ENCODE results near the gene NT5C2. TPM values are rescaled to one million over a fixed set of nuclear protein-coding genes. Genes with fewer than 3 reads are reported as not detected.

The NT5C2 gene
- total and polyA plus RNA-seq, 2 of the 8 experiments (the other 6 are each of a cell fraction or from before 2014, with no cell fraction given), result 35.2 to 106 TPM

DNA sequence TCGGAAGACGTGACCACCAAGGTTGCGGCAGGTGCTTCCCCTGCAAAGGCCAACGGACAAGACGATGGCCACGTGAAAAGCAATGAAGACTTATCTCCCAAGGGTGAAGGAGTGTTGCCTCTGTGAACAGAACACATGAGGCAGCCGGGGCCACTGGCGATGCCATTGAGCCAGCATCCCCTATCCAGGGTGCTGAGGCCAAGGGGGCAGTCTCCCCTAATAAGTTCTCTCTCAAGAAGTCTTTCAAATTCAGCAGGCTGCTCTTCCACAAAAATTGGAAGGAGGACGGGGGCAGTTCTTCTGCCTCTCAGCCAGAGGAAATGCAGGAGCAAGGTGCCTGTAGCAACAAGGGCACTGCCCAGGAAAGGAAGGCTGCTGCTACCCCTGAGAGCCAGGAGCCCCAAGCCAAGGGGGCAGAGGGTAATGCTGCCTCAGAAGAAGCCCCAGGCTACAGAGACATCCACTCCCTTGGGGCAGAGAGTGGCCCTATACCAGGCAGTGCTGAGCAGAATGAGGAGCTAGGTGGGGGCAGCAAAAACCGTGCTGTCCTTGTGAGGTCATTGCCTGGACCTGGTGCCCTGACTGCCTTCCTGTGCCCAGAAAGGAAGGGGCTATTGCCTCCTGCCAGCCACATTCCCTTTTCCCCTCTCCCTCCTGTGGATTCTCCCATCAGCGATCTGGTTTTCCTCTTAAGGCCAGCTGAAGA lies 17.3 kb downstream of the NT5C2 start:
- no peak overlapping the region for H3K56ac ChIP-seq (replicated peaks; ENCODE audit: insufficient read length, low read depth, low read length)
- H4K20me1 ChIP-seq (replicated peaks in 1 of 2; ENCODE audit: control insufficient read depth in 1 of 2, insufficient read depth in 2 of 2, low read length in 2 of 2), result peaks cover 4 to 6% of the 10 kb centered on the region in 2 experiments
- H3K4me3 ChIP-seq (ENCODE audit: extremely low read depth in 1 of 4, insufficient read depth in 2 of 4, low read depth in 3 of 4, low read length in 4 of 4), result no peak overlapping the region
- H2BK15ac ChIP-seq (ENCODE audit: low read length), result no peak overlapping the region
- no peak overlapping the region for H3K4me2 ChIP-seq (ENCODE audit: insufficient read depth in 1 of 2, low read depth in 2 of 2, low read length in 2 of 2)
- H2AK5ac ChIP-seq (ENCODE audit: low read depth, low read length), result no peak overlapping the region
- H2BK5ac ChIP-seq (ENCODE audit: low read depth, low read length), result peak overlapping the region; percentile 6; the same call in 1 of the 2 replicates
- peaks cover 4% of the 10 kb centered on the region for H3K79me1 ChIP-seq (ENCODE audit: low read depth, low read length)
- no peak overlapping the region for H3K27ac ChIP-seq (ENCODE audit: low read depth, low read length)
- no peak overlapping the region for H4K91ac ChIP-seq (replicated peaks; ENCODE audit: insufficient read length, low read length)
- no peaks in the 10 kb centered on the region for H3K27me3 ChIP-seq (replicated peaks in 1 of 4; ENCODE audit: control insufficient read depth in 3 of 4, extremely low read depth in 1 of 4, insufficient read depth in 3 of 4, low read length in 3 of 4)
- peaks cover 2 to 32% (median 13%) of the 10 kb centered on the region in 4 experiments; a peak in 7 of 8 replicates for H3K36me3 ChIP-seq (ENCODE audit: control insufficient read depth in 2 of 4, insufficient read depth in 4 of 4, low read length in 3 of 4)
- H4K8ac ChIP-seq (ENCODE audit: extremely low read depth, insufficient read depth, low read length), result no peak overlapping the region
- H3K9me3 ChIP-seq (ENCODE audit: insufficient read depth in 2 of 2, low read depth in 1 of 2, low read length in 1 of 2), result no peaks in the 10 kb centered on the region
- H2BK12ac ChIP-seq (ENCODE audit: low read depth, low read length), result no peak overlapping the region
- no peak overlapping the region for H3K23ac ChIP-seq (ENCODE audit: insufficient read length)
- DNase-seq (ENCODE audit: low read depth in 1 of 2, low spot score in 2 of 2) (peak in 1 of 2 experiments; percentile 47), FAIRE-seq (no peak)
- H3K18ac ChIP-seq (ENCODE audit: extremely low read depth, low read length), result no peak overlapping the region
- H2BK20ac ChIP-seq (ENCODE audit: low read length), result no peak overlapping the region
- TF ChIP-seq, protein P1, sequence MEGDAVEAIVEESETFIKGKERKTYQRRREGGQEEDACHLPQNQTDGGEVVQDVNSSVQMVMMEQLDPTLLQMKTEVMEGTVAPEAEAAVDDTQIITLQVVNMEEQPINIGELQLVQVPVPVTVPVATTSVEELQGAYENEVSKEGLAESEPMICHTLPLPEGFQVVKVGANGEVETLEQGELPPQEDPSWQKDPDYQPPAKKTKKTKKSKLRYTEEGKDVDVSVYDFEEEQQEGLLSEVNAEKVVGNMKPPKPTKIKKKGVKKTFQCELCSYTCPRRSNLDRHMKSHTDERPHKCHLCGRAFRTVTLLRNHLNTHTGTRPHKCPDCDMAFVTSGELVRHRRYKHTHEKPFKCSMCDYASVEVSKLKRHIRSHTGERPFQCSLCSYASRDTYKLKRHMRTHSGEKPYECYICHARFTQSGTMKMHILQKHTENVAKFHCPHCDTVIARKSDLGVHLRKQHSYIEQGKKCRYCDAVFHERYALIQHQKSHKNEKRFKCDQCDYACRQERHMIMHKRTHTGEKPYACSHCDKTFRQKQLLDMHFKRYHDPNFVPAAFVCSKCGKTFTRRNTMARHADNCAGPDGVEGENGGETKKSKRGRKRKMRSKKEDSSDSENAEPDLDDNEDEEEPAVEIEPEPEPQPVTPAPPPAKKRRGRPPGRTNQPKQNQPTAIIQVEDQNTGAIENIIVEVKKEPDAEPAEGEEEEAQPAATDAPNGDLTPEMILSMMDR (IDR thresholded peaks at IDR 0.05; ENCODE audit: control extremely low read depth in 1 of 3, insufficient read depth in 1 of 3, low read depth in 1 of 3, low read length in 3 of 3), result no peak
- TF ChIP-seq TCF12 (IDR thresholded peaks at IDR 0.05; ENCODE audit: low read depth, low read length) (no peak), SIRT6 (IDR thresholded peaks at IDR 0.05; ENCODE audit: low read length) (no peak), BCL11A (IDR thresholded peaks at IDR 0.05; ENCODE audit: low read depth in 2 of 2, low read length in 2 of 2) (no peak), PHF8 (conservative IDR thresholded peaks at IDR 0.05; ENCODE audit: low read depth, low read length) (no peak), JUN (IDR thresholded peaks at IDR 0.05; ENCODE audit: low read depth, low read length) (no peak), SUZ12 (IDR thresholded peaks at IDR 0.05; ENCODE audit: low read length) (no peak), MAFK (IDR thresholded peaks at IDR 0.05; ENCODE audit: low read depth, low read length) (no peak), CHD2 (IDR thresholded peaks at IDR 0.05; ENCODE audit: low read length) (no peak), SP1 (IDR thresholded peaks at IDR 0.05; ENCODE audit: low read depth, low read length) (no peak), ASH2L (IDR thresholded peaks at IDR 0.05; ENCODE audit: low read length) (no peak)
- H3K79me2 ChIP-seq (ENCODE audit: control insufficient read depth in 1 of 2, insufficient read depth in 2 of 2, low read length in 2 of 2), result peaks cover 0 to 21% of the 10 kb centered on the region in 2 experiments; a peak in 1 of 4 replicates
- H4K5ac ChIP-seq (ENCODE audit: insufficient read length, low read depth, low read length), result no peak overlapping the region
- no peak overlapping the region for H2BK120ac ChIP-seq (replicated peaks; ENCODE audit: low read depth, low read length)
- CTCF ChIA-PET (ENCODE audit: partially characterized antibody), result interaction anchor here (0.7 to 2.5 kb wide), 7 partner anchors 9 to 69 kb away, joined by 3 to 11 read pairs (median 3); no protein-coding TSS in a partner anchor
- H3K23me2 ChIP-seq (ENCODE audit: low read depth, low read length), result no peaks in the 10 kb centered on the region
- 96% methylated on average over 10 of the region's 11 CpGs; no CpG with 5 or more reads in 1 of the 2 experiments for WGBS, 2 experiments (ENCODE audit: extremely low coverage in 1 of 2, insufficient coverage in 1 of 2, insufficient read length in 1 of 2, insufficient replicate concordance in 2 of 2, low coverage in 1 of 2, low lambda C conversion rate in 2 of 2, missing lambda C conversion rate in 1 of 2)
- H3K14ac ChIP-seq (ENCODE audit: insufficient read length), result no peak overlapping the region
- H3K4ac ChIP-seq (replicated peaks; ENCODE audit: insufficient read length, low read depth, low read length), result no peak overlapping the region
- no peak overlapping the region for H2AFZ ChIP-seq (ENCODE audit: low read length)
- POLR2A ChIA-PET (ENCODE audit: partially characterized antibody), result interaction anchor here (0.6 to 3.1 kb wide), 2 partner anchors 16 to 59 kb away, joined by 3 to 17 read pairs; partner anchors contain the start of gene NT5C2
- H3K4me1 ChIP-seq (replicated peaks in 1 of 4; ENCODE audit: control insufficient read depth in 3 of 4, insufficient read depth in 4 of 4, low read length in 3 of 4), result peaks cover 0 to 3% (median 1%) of the 10 kb centered on the region in 4 experiments; a peak in 1 of 7 replicates
- H3K9ac ChIP-seq (replicated peaks in 1 of 4; ENCODE audit: extremely low read depth in 1 of 4, low read depth in 3 of 4, low read length in 3 of 4), result 0 out of 7 replicates have a peak overlapping the region, but pooled peaks of 1 of the 4 experiments have one; percentile 42
